Progenitor cell of endocrine pancreas (in vitro differentiated cells): ENCODE measurements around the gene MTHFSD. TPM values are rescaled to one million over a fixed set of nuclear protein-coding genes. Genes with fewer than 3 reads are reported as not detected.

Experiments
- DNase-seq: peaks from one replicate; pipeline ENCODE4 v3.0.0; 2021; ENCODE audit warnings: low spot score; ENCODE audit not compliant: unreplicated experiment
- H3K27ac Mint-ChIP-seq: 2 replicates; pipeline ENCODE4 v1.8.0; 2021; ENCODE audit warnings: mild to moderate bottlenecking, moderate library complexity, mixed read lengths
- H3K27me3 Mint-ChIP-seq: 2 replicates; pipeline ENCODE4 v1.8.0; 2021; ENCODE audit warnings: mixed read lengths
- H3K36me3 Mint-ChIP-seq: 2 replicates; pipeline ENCODE4 v1.8.0; 2022; ENCODE audit warnings: mixed read lengths; ENCODE audit not compliant: insufficient read depth
- H3K4me1 Mint-ChIP-seq: 2 replicates; pipeline ENCODE4 v1.8.0; 2021; ENCODE audit warnings: low read depth, mixed read lengths
- H3K4me3 Mint-ChIP-seq: 2 replicates; pipeline ENCODE4 v1.8.0; 2021; ENCODE audit warnings: low read depth, mild to moderate bottlenecking, moderate library complexity, mixed read lengths
- H3K9me3 Mint-ChIP-seq: 2 replicates; pipeline ENCODE4 v1.8.0; 2021; ENCODE audit warnings: low read depth, mixed read lengths
- total RNA-seq: library from RNA; stranded (reverse); gene quantifications from 2 replicates; pipeline ENCODE4 v1.2.1, GENCODE V29; 2021
- TF ChIP-seq, protein P1 (sequence below): fragments of 200-600 bp; sonication (generic); IDR thresholded peaks from one replicate; pipeline ENCODE4 v1.5.0; 2021; ENCODE audit warnings: antibody characterized with exemption, mild to moderate bottlenecking; ENCODE audit not compliant: unreplicated experiment

MTHFSD gene
- total RNA-seq, 1 donor from 2014 or later: 21.8 TPM

DNA sequence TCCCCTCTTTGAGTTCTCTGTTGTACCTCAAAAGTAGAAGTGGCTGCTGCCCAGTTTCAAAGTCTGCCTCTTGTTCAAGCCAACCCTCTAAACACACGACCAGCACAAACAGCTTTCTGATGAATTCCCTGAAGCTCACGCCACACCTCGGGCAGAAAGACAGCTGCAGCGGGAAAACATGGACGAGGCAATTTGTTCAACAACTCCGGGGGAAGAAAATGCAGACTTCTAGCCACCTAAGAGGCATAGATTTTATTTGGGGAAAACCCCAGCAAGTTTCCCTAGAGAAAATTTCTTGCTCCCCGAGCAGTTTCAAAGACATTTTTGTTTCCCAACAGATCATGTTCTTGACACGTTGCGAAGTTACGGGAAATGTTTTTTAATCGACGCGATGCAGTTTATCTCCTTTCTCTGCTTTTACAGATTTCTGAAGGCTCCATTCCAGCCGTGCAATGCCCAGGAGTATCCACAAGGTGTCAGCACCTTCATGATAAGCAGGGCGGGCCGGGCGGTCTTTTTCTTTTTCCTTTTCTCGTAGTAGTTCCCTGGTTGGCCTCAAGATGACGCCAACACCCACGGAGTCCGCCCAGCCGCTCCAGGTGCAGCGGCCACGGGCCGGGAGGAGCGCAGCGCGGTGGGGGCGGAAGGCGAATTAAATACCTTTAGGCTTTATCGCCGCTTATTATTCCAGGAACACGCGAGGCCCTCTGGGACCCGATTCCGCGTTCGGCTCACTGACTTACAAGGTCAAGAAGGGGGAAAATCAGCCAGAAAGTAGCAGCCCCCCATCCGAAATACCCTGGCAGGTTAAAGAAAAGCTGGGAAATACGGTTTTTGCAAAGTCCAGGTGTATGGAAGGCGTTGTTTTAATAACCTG, 8.7 kb upstream of the MTHFSD start:
- H3K4me1 Mint-ChIP-seq: peaks cover 11% of the 10 kb centered on the region
- DNase-seq: peak; percentile 88
- H3K36me3 Mint-ChIP-seq: no peaks in the 10 kb centered on the region
- peak overlapping the region; percentile 71 for H3K27ac Mint-ChIP-seq
- peak overlapping the region; percentile 52 for H3K4me3 Mint-ChIP-seq
- H3K9me3 Mint-ChIP-seq: no peaks in the 10 kb centered on the region
- H3K27me3 Mint-ChIP-seq: peaks cover 63% of the 10 kb centered on the region
- TF ChIP-seq, protein P1, sequence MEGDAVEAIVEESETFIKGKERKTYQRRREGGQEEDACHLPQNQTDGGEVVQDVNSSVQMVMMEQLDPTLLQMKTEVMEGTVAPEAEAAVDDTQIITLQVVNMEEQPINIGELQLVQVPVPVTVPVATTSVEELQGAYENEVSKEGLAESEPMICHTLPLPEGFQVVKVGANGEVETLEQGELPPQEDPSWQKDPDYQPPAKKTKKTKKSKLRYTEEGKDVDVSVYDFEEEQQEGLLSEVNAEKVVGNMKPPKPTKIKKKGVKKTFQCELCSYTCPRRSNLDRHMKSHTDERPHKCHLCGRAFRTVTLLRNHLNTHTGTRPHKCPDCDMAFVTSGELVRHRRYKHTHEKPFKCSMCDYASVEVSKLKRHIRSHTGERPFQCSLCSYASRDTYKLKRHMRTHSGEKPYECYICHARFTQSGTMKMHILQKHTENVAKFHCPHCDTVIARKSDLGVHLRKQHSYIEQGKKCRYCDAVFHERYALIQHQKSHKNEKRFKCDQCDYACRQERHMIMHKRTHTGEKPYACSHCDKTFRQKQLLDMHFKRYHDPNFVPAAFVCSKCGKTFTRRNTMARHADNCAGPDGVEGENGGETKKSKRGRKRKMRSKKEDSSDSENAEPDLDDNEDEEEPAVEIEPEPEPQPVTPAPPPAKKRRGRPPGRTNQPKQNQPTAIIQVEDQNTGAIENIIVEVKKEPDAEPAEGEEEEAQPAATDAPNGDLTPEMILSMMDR: peak; percentile 99

GRCh38 chr16:86562356-86562755, 7.3 kb upstream of the MTHFSD start:
- peaks cover 11% of the 10 kb centered on the region for H3K4me1 Mint-ChIP-seq
- no peaks in the 10 kb centered on the region for H3K9me3 Mint-ChIP-seq
- peaks cover 68% of the 10 kb centered on the region for H3K27me3 Mint-ChIP-seq
- no peak for DNase-seq
- H3K4me3 Mint-ChIP-seq: no peak overlapping the region
- TF ChIP-seq, protein P1: no peak
- no peak overlapping the region for H3K27ac Mint-ChIP-seq
- no peaks in the 10 kb centered on the region for H3K36me3 Mint-ChIP-seq

DNA sequence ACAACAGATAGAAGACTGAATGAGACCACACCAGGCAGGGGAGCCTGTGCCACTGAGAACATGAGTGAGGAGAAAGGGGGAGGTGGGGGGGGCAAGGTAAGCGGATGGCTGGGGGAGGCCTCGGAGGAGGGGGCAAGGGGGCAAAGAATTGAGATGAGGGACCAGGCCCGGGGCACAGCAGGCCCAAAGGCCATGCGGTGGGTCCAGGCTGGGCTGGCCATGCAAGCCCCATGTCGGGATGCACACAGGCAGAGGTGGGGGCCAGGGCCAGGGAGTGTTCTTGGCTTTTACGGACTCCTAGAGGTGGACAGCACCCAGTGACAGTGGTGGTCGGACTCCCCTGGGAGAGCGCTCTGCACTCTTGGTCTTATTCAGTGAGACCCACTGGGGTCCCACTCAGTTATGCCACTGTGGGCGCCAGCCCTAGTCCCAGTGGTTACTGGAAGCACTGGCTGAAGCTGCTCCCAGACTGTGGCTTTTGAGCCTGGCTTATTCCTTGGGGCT, 4.8 kb upstream of the MTHFSD start:
- Mint-ChIP-seq H3K27me3 (peaks cover 60% of the 10 kb centered on the region), H3K9me3 (no peaks in the 10 kb centered on the region), H3K36me3 (no peaks in the 10 kb centered on the region), H3K4me1 (peaks cover 11% of the 10 kb centered on the region), H3K4me3 (no peak overlapping the region), H3K27ac (no peak overlapping the region)
- no peak for DNase-seq
- TF ChIP-seq, protein P1: no peak

GRCh38 chr16:86558355-86559193, 3.5 kb upstream of the MTHFSD start:
- H3K27me3 Mint-ChIP-seq: peaks cover 51% of the 10 kb centered on the region
- DNase-seq: no peak
- H3K27ac Mint-ChIP-seq: no peak overlapping the region
- H3K36me3 Mint-ChIP-seq: no peaks in the 10 kb centered on the region
- no peak overlapping the region for H3K4me3 Mint-ChIP-seq
- H3K4me1 Mint-ChIP-seq: peaks cover 3% of the 10 kb centered on the region
- TF ChIP-seq, protein P1: no peak
- no peaks in the 10 kb centered on the region for H3K9me3 Mint-ChIP-seq

GRCh38 chr16:86557587-86557986, 2.6 kb upstream of the MTHFSD start:
- Mint-ChIP-seq H3K9me3 (no peaks in the 10 kb centered on the region), H3K4me3 (no peak overlapping the region), H3K27me3 (peaks cover 44% of the 10 kb centered on the region), H3K27ac (no peak overlapping the region), H3K4me1 (peaks cover 1% of the 10 kb centered on the region), H3K36me3 (no peaks in the 10 kb centered on the region)
- TF ChIP-seq, protein P1: no peak
- DNase-seq: no peak
